ENCODE data around the gene PVR. TPM values are rescaled to one million over a fixed set of nuclear protein-coding genes. Genes with fewer than 3 reads are reported as not detected.

The PVR gene
- total RNA-seq, 2 donors from 2014 or later = 21.2 to 31.6 TPM

- Histone ChIP-seq H3K27me3 (ENCODE audit: control insufficient read depth, insufficient read depth, low read length, poor library complexity, severe bottlenecking) (no peaks in the 10 kb centered on the region), H3K9me3 (ENCODE audit: control insufficient read depth, low read length) (no peaks in the 10 kb centered on the region), H3K9ac (ENCODE audit: extremely low read depth, low read length, poor library complexity, severe bottlenecking) (no peak overlapping the region), H3K36me3 (ENCODE audit: control insufficient read depth, insufficient read depth, low read length) (no peaks in the 10 kb centered on the region), H3K27ac (ENCODE audit: low read depth, low read length) (no peak overlapping the region), H3K4me3 (ENCODE audit: low read length) (no peak overlapping the region), H3K4me1 (ENCODE audit: control insufficient read depth, insufficient read depth, low read length) (peaks cover 2% of the 10 kb centered on the region)
- 95 to 97% methylated on average over 6 to 9 of the region's 10 CpGs for WGBS, 2 experiments (ENCODE audit: insufficient coverage in 1 of 2, insufficient read length in 1 of 2)
- H3K36me3 Mint-ChIP-seq (ENCODE audit: low read depth) = no peaks in the 10 kb centered on the region
- TF ChIP-seq CTCF (conservative IDR thresholded peaks at IDR 0.05) = no peak
- no peak overlapping the region for H3K4me3 Mint-ChIP-seq
- H3K4me1 Mint-ChIP-seq = peaks cover 2% of the 10 kb centered on the region
- H3K27me3 Mint-ChIP-seq (ENCODE audit: insufficient read depth) = no peaks in the 10 kb centered on the region
- H3K9me3 Mint-ChIP-seq = no peaks in the 10 kb centered on the region
- no peak for DNase-seq
- H3K27ac Mint-ChIP-seq = no peak overlapping the region
These were observed 29.4 kb upstream of the PVR start for GRCh38 chr19:44614313-44614712.

- Mint-ChIP-seq H3K36me3 (ENCODE audit: low read depth) (no peaks in the 10 kb centered on the region), H3K4me3 (no peak overlapping the region), H3K27me3 (ENCODE audit: insufficient read depth) (no peaks in the 10 kb centered on the region), H3K27ac (no peak overlapping the region), H3K9me3 (no peaks in the 10 kb centered on the region), H3K4me1 (peaks cover 8% of the 10 kb centered on the region)
- Histone ChIP-seq H3K9me3 (ENCODE audit: control insufficient read depth, low read length) (no peaks in the 10 kb centered on the region), H3K27me3 (ENCODE audit: control insufficient read depth, insufficient read depth, low read length, poor library complexity, severe bottlenecking) (no peaks in the 10 kb centered on the region), H3K4me1 (ENCODE audit: control insufficient read depth, insufficient read depth, low read length) (peaks cover 2% of the 10 kb centered on the region), H3K4me3 (ENCODE audit: low read length) (no peak overlapping the region), H3K36me3 (ENCODE audit: control insufficient read depth, insufficient read depth, low read length) (no peaks in the 10 kb centered on the region), H3K9ac (ENCODE audit: extremely low read depth, low read length, poor library complexity, severe bottlenecking) (no peak overlapping the region), H3K27ac (ENCODE audit: low read depth, low read length) (no peak overlapping the region)
- no peak for DNase-seq
- WGBS, 2 experiments (ENCODE audit: insufficient coverage in 1 of 2, insufficient read length in 1 of 2) = 67 to 72% methylated on average over 1 to 5 of the region's 5 CpGs
- no peak for TF ChIP-seq CTCF (conservative IDR thresholded peaks at IDR 0.05)
These were observed 27.9 kb upstream of the PVR start for GRCh38 chr19:44615863-44616247.

GRCh38 chr19:44617110-44617880 lies 26.4 kb upstream of the PVR start:
- H3K27me3 ChIP-seq (ENCODE audit: control insufficient read depth, insufficient read depth, low read length, poor library complexity, severe bottlenecking) = no peaks in the 10 kb centered on the region
- H3K36me3 ChIP-seq (ENCODE audit: control insufficient read depth, insufficient read depth, low read length) = no peaks in the 10 kb centered on the region
- no peak overlapping the region for H3K4me3 ChIP-seq (ENCODE audit: low read length)
- H3K27me3 Mint-ChIP-seq (ENCODE audit: insufficient read depth) = no peaks in the 10 kb centered on the region
- no peaks in the 10 kb centered on the region for H3K9me3 ChIP-seq (ENCODE audit: control insufficient read depth, low read length)
- no peak overlapping the region for H3K27ac Mint-ChIP-seq
- WGBS, 2 experiments (ENCODE audit: insufficient coverage in 1 of 2, insufficient read length in 1 of 2) = 76 to 82% methylated on average over 2 to 4 of the region's 8 CpGs
- no peak overlapping the region for H3K27ac ChIP-seq (ENCODE audit: low read depth, low read length)
- no peaks in the 10 kb centered on the region for H3K36me3 Mint-ChIP-seq (ENCODE audit: low read depth)
- TF ChIP-seq CTCF (conservative IDR thresholded peaks at IDR 0.05) = no peak
- no peak overlapping the region for H3K4me3 Mint-ChIP-seq
- no peaks in the 10 kb centered on the region for H3K9me3 Mint-ChIP-seq
- no peak for DNase-seq
- H3K4me1 Mint-ChIP-seq = peaks cover 8% of the 10 kb centered on the region
- H3K4me1 ChIP-seq (ENCODE audit: control insufficient read depth, insufficient read depth, low read length) = no peaks in the 10 kb centered on the region
- H3K9ac ChIP-seq (ENCODE audit: extremely low read depth, low read length, poor library complexity, severe bottlenecking) = no peak overlapping the region

Data from endodermal cell (in vitro differentiated cells).